ENCODE measurements around the gene RAB14.
A peak's percentile ranks its signal among the peaks of the same experiment; 100 is the strongest.

Gene RAB14

DNA sequence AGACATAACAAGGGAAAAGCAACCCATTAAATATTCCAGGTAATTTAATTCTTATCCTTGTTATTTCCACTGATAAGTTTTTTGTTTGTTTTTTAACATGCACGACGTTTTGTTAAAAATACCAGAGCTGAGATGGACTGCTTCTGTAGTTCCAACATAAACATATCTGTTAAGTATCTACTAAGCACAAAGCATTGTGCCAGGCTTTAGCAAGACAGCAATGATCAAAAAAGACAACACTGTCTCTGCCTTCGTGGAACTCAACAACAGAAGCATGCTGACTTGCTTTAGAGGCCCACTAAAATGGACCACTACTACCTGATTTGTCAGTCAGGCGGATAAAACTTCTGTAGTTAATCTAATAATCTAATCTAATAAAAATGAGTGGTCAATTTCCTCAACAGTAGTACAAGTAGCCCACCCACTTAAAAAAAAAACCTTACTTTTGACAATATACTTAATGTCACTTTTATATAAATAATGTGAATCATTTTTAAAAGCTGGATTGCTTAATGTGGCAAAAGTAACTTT, 3.1 kb downstream of the RAB14 start:
- no peak for DNase-seq (ENCODE audit: low spot score)
- ChIA-PET CTCF (interaction anchor here (0.6 to 0.7 kb wide), 2 partner anchors 73 to 122 kb away, joined by 3 read pairs; no protein-coding TSS in a partner anchor), POLR2A (ENCODE audit: low non-redundant PET) (no interaction called here)
- TF ChIP-seq, protein P1, sequence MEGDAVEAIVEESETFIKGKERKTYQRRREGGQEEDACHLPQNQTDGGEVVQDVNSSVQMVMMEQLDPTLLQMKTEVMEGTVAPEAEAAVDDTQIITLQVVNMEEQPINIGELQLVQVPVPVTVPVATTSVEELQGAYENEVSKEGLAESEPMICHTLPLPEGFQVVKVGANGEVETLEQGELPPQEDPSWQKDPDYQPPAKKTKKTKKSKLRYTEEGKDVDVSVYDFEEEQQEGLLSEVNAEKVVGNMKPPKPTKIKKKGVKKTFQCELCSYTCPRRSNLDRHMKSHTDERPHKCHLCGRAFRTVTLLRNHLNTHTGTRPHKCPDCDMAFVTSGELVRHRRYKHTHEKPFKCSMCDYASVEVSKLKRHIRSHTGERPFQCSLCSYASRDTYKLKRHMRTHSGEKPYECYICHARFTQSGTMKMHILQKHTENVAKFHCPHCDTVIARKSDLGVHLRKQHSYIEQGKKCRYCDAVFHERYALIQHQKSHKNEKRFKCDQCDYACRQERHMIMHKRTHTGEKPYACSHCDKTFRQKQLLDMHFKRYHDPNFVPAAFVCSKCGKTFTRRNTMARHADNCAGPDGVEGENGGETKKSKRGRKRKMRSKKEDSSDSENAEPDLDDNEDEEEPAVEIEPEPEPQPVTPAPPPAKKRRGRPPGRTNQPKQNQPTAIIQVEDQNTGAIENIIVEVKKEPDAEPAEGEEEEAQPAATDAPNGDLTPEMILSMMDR (conservative IDR thresholded peaks at IDR 0.05; ENCODE audit: low read depth): no peak
- no peak overlapping the region for H3K27ac ChIP-seq

DNA sequence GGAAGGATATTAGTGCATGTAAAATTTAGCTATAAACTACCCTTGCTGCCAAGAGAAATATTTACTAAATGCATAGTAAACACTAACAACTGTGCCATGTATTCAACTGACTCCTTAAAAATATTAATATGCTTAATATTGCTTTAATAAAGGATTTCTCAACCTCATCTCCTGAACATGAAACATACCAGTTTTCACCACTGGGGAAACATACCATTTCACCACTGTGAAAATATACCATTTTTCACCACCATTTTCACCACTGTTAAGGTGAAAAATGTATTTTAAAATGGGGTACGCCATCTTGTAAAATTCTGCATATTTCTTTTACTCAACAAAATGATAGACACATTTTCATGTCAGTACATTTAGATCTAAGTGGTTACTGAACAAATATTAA, 4.5 kb downstream of the RAB14 start:
- ChIA-PET POLR2A (ENCODE audit: low non-redundant PET) (no interaction called here), CTCF (interaction anchor here (0.7 kb wide), 2 partner anchors 22 to 210 kb away, joined by 3 to 4 read pairs; no protein-coding TSS in a partner anchor)
- DNase-seq (ENCODE audit: low spot score): no peak
- TF ChIP-seq, protein P1 (conservative IDR thresholded peaks at IDR 0.05; ENCODE audit: low read depth): peak; percentile 42
- no peak overlapping the region for H3K27ac ChIP-seq

- TF ChIP-seq, protein P1 (conservative IDR thresholded peaks at IDR 0.05; ENCODE audit: low read depth): no peak
- ChIA-PET CTCF (no interaction called here), POLR2A (ENCODE audit: low non-redundant PET) (no interaction called here)
- H3K27ac ChIP-seq: no peak overlapping the region
- DNase-seq (ENCODE audit: low spot score): no peak
These were observed 5.3 kb downstream of the RAB14 start for GRCh38 chr9:121196389-121196788.

GRCh38 chr9:121194730-121195129, 6.9 kb downstream of the RAB14 start:
- CTCF ChIA-PET: no interaction called here
- peak; percentile 82 for DNase-seq (ENCODE audit: low spot score)
- TF ChIP-seq, protein P1 (conservative IDR thresholded peaks at IDR 0.05; ENCODE audit: low read depth): no peak

DNA sequence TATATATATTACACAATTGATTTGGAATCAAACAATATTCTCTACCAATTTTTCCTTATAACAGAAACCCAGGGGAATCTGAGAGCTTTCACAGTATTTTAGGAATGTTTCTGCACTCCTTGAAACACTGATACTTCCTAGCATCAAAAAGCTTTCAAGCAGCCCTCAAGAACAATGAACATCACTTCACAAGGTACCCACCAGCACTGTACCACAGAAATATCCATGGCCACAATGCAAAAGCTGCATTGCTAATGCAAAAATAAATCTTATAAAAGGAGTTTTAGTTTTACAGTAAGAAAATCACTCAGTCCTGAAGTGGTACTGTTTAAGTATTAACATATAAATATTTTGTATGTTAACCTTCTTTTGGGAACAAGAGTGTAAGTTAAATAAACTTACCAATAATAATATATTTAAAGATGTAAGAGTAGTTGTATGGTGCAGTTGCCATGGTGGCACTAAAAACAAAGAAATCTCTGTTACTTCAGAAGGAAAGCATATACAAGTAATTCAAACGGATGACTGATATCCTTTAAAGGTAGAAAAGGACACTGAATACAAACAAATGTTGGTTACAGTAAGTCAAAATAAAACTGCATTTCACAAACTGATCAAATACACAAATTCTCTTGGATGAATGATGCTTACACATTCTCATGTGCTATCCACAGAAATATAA, 8.6 kb downstream of the RAB14 start:
- no peak overlapping the region for H3K27ac ChIP-seq
- DNase-seq (ENCODE audit: low spot score): no peak
- ChIA-PET POLR2A (ENCODE audit: low non-redundant PET) (no interaction called here), CTCF (interaction anchor here (0.7 kb wide), 1 partner anchor 94 kb away, joined by 4 read pairs; no protein-coding TSS in a partner anchor)
- TF ChIP-seq, protein P1 (conservative IDR thresholded peaks at IDR 0.05; ENCODE audit: low read depth): no peak

More at GRCh38 chr9:121194730-121195129, 6.9 kb downstream of the RAB14 start:
- POLR2A ChIA-PET (ENCODE audit: low non-redundant PET): no interaction called here
- no peak overlapping the region for H3K27ac ChIP-seq

DNA sequence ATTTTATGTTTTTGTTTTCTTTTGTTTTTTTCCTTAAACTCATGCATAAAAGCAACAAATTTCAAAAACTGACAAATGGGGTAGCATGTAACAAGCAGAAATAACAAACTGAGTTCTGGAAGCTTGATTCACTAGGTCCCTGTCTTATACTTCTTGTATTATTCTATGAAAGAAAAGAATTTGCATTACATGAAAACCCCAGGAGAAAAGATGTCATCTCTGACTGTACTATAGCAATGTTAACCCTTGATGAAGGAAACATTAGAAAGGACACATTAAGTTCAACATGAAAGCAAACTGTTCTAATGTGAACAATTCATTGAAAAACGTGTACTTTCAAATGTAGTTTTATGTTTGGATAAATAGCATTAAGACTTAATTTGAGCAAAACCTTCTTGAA, 9.2 kb downstream of the RAB14 start:
- no peak overlapping the region for H3K27ac ChIP-seq
- DNase-seq (ENCODE audit: low spot score): no peak
- TF ChIP-seq, protein P1 (conservative IDR thresholded peaks at IDR 0.05; ENCODE audit: low read depth): no peak
- CTCF ChIA-PET: interaction anchor here (0.7 kb wide), 1 partner anchor 93 kb away, joined by 4 read pairs; no protein-coding TSS in a partner anchor
- POLR2A ChIA-PET (ENCODE audit: low non-redundant PET): no interaction called here
